ENCODE data around the gene APRT. TPM values are rescaled to one million over a fixed set of nuclear protein-coding genes. Genes with fewer than 3 reads are reported as not detected.

APRT gene
- total and polyA plus RNA-seq, 10 of the 15 experiments (the other 5 are each of a cell fraction or from before 2014, with no cell fraction given) = 30.6 to 495 (median 166) TPM

DNA sequence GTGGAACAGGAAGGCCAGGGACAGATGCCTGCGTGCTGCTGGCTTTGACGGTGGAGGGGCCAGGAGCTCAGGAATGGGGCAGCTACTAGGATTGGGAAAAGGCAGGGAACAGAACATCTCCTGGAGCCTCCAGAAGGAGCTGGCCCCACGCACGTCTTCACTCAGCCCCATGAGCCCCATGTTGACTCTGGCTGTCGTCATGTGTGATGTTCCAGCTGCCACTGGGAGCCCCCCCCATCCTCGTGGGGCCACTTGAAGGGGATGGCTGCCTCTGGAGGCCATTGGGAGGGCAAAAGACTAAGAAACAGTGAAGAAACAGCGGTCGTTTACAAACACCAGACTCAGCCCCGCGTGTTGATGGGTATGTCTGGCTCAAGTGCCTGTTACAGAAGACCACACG lies 18.5 kb upstream of the APRT start:
- in situ Hi-C loops (cut with MboI) = no loop called here
- H4K20me1 ChIP-seq (ENCODE audit: control insufficient read depth, insufficient read depth) = no peaks in the 10 kb centered on the region
- POLR2A ChIA-PET = no interaction called here

More for the DNA sequence above, 18.5 kb upstream of the APRT start:
- no peak for ATAC-seq
- H3K36me3 ChIP-seq (ENCODE audit: control insufficient read depth in 2 of 2, insufficient read depth in 2 of 2, low read length in 1 of 2) = no peaks in the 10 kb centered on the region
- H3K27ac ChIP-seq (ENCODE audit: control insufficient read depth, insufficient read depth) = no peak overlapping the region
- no peak for TF ChIP-seq NRF1 (conservative IDR thresholded peaks at IDR 0.05; ENCODE audit: low read depth, low read length)
- TF ChIP-seq JUNB (IDR thresholded peaks at IDR 0.05) = no peak
- TF ChIP-seq SMC3 (IDR thresholded peaks at IDR 0.05; ENCODE audit: borderline replicate concordance, low read length) = no peak
- no peak for TF ChIP-seq ZNF217 (IDR thresholded peaks at IDR 0.05)
- no peak for TF ChIP-seq YY1 (IDR thresholded peaks at IDR 0.05; ENCODE audit: low read depth, low read length)
- TF ChIP-seq, protein P1, sequence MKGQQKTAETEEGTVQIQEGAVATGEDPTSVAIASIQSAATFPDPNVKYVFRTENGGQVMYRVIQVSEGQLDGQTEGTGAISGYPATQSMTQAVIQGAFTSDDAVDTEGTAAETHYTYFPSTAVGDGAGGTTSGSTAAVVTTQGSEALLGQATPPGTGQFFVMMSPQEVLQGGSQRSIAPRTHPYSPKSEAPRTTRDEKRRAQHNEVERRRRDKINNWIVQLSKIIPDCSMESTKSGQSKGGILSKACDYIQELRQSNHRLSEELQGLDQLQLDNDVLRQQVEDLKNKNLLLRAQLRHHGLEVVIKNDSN (IDR thresholded peaks at IDR 0.05; ENCODE audit: borderline replicate concordance, extremely low read length, insufficient read depth, low read depth, low read length) = no peak
- TF ChIP-seq NR2C1 (IDR thresholded peaks at IDR 0.05) = no peak
- TF ChIP-seq, protein P2, sequence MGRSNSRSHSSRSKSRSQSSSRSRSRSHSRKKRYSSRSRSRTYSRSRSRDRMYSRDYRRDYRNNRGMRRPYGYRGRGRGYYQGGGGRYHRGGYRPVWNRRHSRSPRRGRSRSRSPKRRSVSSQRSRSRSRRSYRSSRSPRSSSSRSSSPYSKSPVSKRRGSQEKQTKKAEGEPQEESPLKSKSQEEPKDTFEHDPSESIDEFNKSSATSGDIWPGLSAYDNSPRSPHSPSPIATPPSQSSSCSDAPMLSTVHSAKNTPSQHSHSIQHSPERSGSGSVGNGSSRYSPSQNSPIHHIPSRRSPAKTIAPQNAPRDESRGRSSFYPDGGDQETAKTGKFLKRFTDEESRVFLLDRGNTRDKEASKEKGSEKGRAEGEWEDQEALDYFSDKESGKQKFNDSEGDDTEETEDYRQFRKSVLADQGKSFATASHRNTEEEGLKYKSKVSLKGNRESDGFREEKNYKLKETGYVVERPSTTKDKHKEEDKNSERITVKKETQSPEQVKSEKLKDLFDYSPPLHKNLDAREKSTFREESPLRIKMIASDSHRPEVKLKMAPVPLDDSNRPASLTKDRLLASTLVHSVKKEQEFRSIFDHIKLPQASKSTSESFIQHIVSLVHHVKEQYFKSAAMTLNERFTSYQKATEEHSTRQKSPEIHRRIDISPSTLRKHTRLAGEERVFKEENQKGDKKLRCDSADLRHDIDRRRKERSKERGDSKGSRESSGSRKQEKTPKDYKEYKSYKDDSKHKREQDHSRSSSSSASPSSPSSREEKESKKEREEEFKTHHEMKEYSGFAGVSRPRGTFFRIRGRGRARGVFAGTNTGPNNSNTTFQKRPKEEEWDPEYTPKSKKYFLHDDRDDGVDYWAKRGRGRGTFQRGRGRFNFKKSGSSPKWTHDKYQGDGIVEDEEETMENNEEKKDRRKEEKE (IDR thresholded peaks at IDR 0.05) = no peak
- no peak for TF ChIP-seq GATAD2B (conservative IDR thresholded peaks at IDR 0.05; ENCODE audit: low read depth)
- no peak for TF ChIP-seq RELA (IDR thresholded peaks at IDR 0.05; ENCODE audit: borderline replicate concordance, partially characterized antibody)
- TF ChIP-seq, protein P3, sequence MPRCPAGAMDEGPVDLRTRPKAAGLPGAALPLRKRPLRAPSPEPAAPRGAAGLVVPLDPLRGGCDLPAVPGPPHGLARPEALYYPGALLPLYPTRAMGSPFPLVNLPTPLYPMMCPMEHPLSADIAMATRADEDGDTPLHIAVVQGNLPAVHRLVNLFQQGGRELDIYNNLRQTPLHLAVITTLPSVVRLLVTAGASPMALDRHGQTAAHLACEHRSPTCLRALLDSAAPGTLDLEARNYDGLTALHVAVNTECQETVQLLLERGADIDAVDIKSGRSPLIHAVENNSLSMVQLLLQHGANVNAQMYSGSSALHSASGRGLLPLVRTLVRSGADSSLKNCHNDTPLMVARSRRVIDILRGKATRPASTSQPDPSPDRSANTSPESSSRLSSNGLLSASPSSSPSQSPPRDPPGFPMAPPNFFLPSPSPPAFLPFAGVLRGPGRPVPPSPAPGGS (IDR thresholded peaks at IDR 0.05; ENCODE audit: borderline replicate concordance, insufficient read depth, low read depth, low read length, poor library complexity, severe bottlenecking) = no peak
- RAD21 ChIA-PET (ENCODE audit: unreplicated experiment) = no interaction called here
- SMC1A ChIA-PET (ENCODE audit: uncharacterized antibody, unreplicated experiment) = no interaction called here
- H3K79me2 ChIP-seq (ENCODE audit: control insufficient read depth, insufficient read depth, low read length) = no peaks in the 10 kb centered on the region
- intact Hi-C loops (cut with micrococcal nuclease; ENCODE audit: unreplicated experiment) = no loop called here
- CTCF ChIA-PET = no interaction called here
- H2AFZ ChIP-seq (ENCODE audit: control insufficient read depth, low read depth, low read length) = no peak overlapping the region
- no TSS peak for BruUV-seq (replicated peaks)
- no peak overlapping the region for H3K4me3 ChIP-seq
- FAIRE-seq = no peak
- no peak overlapping the region for H3K4me2 ChIP-seq (ENCODE audit: control insufficient read depth, insufficient read depth)
- DNase-seq (ENCODE audit: low read depth, low spot score) = no peak
- H3K9ac ChIP-seq (ENCODE audit: control insufficient read depth, insufficient read depth, low read length) = no peak overlapping the region
- H3K27me3 ChIP-seq (replicated peaks in 1 of 2; ENCODE audit: control insufficient read depth in 2 of 2, insufficient read depth in 2 of 2, low read length in 1 of 2) = no peaks in the 10 kb centered on the region
- H3K4me1 ChIP-seq (ENCODE audit: control insufficient read depth, insufficient read depth, low read length) = no peaks in the 10 kb centered on the region
- no peaks in the 10 kb centered on the region for H3K9me3 ChIP-seq (replicated peaks; ENCODE audit: control insufficient read depth, insufficient read depth, low read length)
- 66% methylated on average over 11 of the region's 11 CpGs for WGBS (ENCODE audit: insufficient coverage, insufficient replicate concordance, low lambda C conversion rate, missing lambda C conversion rate)

All from GM12878 (cell line).